IPS-18c (cell line): ENCODE measurements around the gene FANCD2.
A peak's percentile ranks its signal among the peaks of the same experiment; 100 is the strongest.
"Not testable (repeated sequence)": the region's sequence is repeated elsewhere in the genome, so short reads cannot be mapped to it uniquely, and the experiment has no call there.

ENCODE experiments used
- H3K4me3 ChIP-seq: 2 replicates; pipeline ENCODE4 v1.7.0; 2013; ENCODE audit warnings: low read depth, mild to moderate bottlenecking, low read length, moderate library complexity; ENCODE audit not compliant: insufficient read depth
- H3K9me3 ChIP-seq: one replicate; pipeline ENCODE4 v1.6.1; 2013; ENCODE audit warnings: mild to moderate bottlenecking, low read length, moderate library complexity; ENCODE audit not compliant: control insufficient read depth, insufficient read depth

FANCD2 gene

GRCh38 chr3:10026084-10026890 is at the start of gene FANCD2:
Gene FANCD2, plus strand, starts transcription at chr3:10026437. Its CDS starts 2,221 bp downstream, at chr3:10028658.
- peak within 1 kb of the TSS; percentile 81 for H3K4me3 ChIP-seq
- H3K9me3 ChIP-seq: no peaks in the 10 kb centered on the region

- Histone ChIP-seq H3K4me3 (no peak overlapping the region), H3K9me3 (no peaks in the 10 kb centered on the region)
Observed at GRCh38 chr3:9976721-9977709, 49.2 kb upstream of the FANCD2 start.

GRCh38 chr3:9978710-9979305 is 47.4 kb upstream of the FANCD2 start:
- no peak overlapping the region for H3K4me3 ChIP-seq
- no peaks in the 10 kb centered on the region for H3K9me3 ChIP-seq

- Histone ChIP-seq H3K4me3 (no peak overlapping the region), H3K9me3 (no peaks in the 10 kb centered on the region)
Observed at GRCh38 chr3:9980251-9980650, 46.0 kb upstream of the FANCD2 start.

- Histone ChIP-seq H3K9me3 (no peaks in the 10 kb centered on the region), H3K4me3 (peak overlapping the region; percentile 74)
Observed at GRCh38 chr3:9986230-9986725, 40.0 kb upstream of the FANCD2 start.

GRCh38 chr3:9994086-9994844 is 32.0 kb upstream of the FANCD2 start:
- Histone ChIP-seq H3K4me3 (no peak overlapping the region), H3K9me3 (no peaks in the 10 kb centered on the region)

GRCh38 chr3:10000686-10001085 is 25.6 kb upstream of the FANCD2 start:
- Histone ChIP-seq H3K4me3 (no peak overlapping the region), H3K9me3 (no peaks in the 10 kb centered on the region)

- no peaks in the 10 kb centered on the region for H3K9me3 ChIP-seq
- H3K4me3 ChIP-seq: no peak overlapping the region
Observed at GRCh38 chr3:10002951-10003350, 23.3 kb upstream of the FANCD2 start.

GRCh38 chr3:10004506-10004905 is 21.7 kb upstream of the FANCD2 start:
- Histone ChIP-seq H3K9me3 (no peaks in the 10 kb centered on the region), H3K4me3 (no peak overlapping the region)

GRCh38 chr3:10004960-10005564 is 21.2 kb upstream of the FANCD2 start:
- Histone ChIP-seq H3K9me3 (no peaks in the 10 kb centered on the region), H3K4me3 (no peak overlapping the region)

GRCh38 chr3:10006048-10006761 is 20.0 kb upstream of the FANCD2 start:
- no peaks in the 10 kb centered on the region for H3K9me3 ChIP-seq
- H3K4me3 ChIP-seq: no peak overlapping the region

GRCh38 chr3:10006762-10007090 is 19.5 kb upstream of the FANCD2 start:
- Histone ChIP-seq H3K4me3 (no peak overlapping the region), H3K9me3 (no peaks in the 10 kb centered on the region)

GRCh38 chr3:10007126-10007782 is 19.0 kb upstream of the FANCD2 start:
- no peaks in the 10 kb centered on the region for H3K9me3 ChIP-seq
- no peak overlapping the region for H3K4me3 ChIP-seq

- not testable (repeated sequence) for H3K9me3 ChIP-seq
- H3K4me3 ChIP-seq: peak overlapping the region; percentile 42; the same call in 1 of the 2 replicates
Observed at GRCh38 chr3:10008216-10008587, 18.0 kb upstream of the FANCD2 start.

- Histone ChIP-seq H3K4me3 (peak overlapping the region; percentile 42), H3K9me3 (no peaks in the 10 kb centered on the region)
Observed at GRCh38 chr3:10008588-10009344, 17.5 kb upstream of the FANCD2 start.
